ENCODE measurements around the gene CTRB2.

CTRB2 gene

GRCh38 chr16:75192606-75193264 lies 14.2 kb downstream of the CTRB2 start:
- 92 to 94% methylated on average over 18 to 19 of the region's 21 CpGs for WGBS, 2 experiments (ENCODE audit: insufficient coverage in 2 of 2)
- H3K4me1 ChIP-seq (ENCODE audit: control insufficient read depth, insufficient read depth, low read length, poor library complexity, severe bottlenecking): peaks cover under 1% of the 10 kb centered on the region
- no peak overlapping the region for H3K4me3 ChIP-seq (ENCODE audit: extremely low read depth, insufficient read depth, low read length, poor library complexity, severe bottlenecking)
- H3K27ac ChIP-seq (ENCODE audit: low read depth, low read length, severe bottlenecking): no peak overlapping the region
- no peaks in the 10 kb centered on the region for H3K36me3 ChIP-seq (ENCODE audit: control insufficient read depth, insufficient read depth, low read length)
- H3K9me3 ChIP-seq (ENCODE audit: control insufficient read depth, low read length): no peaks in the 10 kb centered on the region

- WGBS, 2 experiments (ENCODE audit: insufficient coverage in 2 of 2): 86 to 92% methylated on average over 8 of the region's 8 CpGs
- Histone ChIP-seq H3K4me1 (ENCODE audit: control insufficient read depth, insufficient read depth, low read length, poor library complexity, severe bottlenecking) (no peaks in the 10 kb centered on the region), H3K9me3 (ENCODE audit: control insufficient read depth, low read length) (peaks cover 4% of the 10 kb centered on the region), H3K4me3 (ENCODE audit: extremely low read depth, insufficient read depth, low read length, poor library complexity, severe bottlenecking) (no peak overlapping the region), H3K27ac (ENCODE audit: low read depth, low read length, severe bottlenecking) (no peak overlapping the region), H3K36me3 (ENCODE audit: control insufficient read depth, insufficient read depth, low read length) (no peaks in the 10 kb centered on the region)
Measured at GRCh38 chr16:75189638-75190245, 17.2 kb downstream of the CTRB2 start.

- 94 to 97% methylated on average over 11 to 13 of the region's 14 CpGs for WGBS, 2 experiments (ENCODE audit: insufficient coverage in 2 of 2)
- Histone ChIP-seq H3K4me1 (ENCODE audit: control insufficient read depth, insufficient read depth, low read length, poor library complexity, severe bottlenecking) (no peaks in the 10 kb centered on the region), H3K4me3 (ENCODE audit: extremely low read depth, insufficient read depth, low read length, poor library complexity, severe bottlenecking) (no peak overlapping the region), H3K36me3 (ENCODE audit: control insufficient read depth, insufficient read depth, low read length) (no peaks in the 10 kb centered on the region), H3K27ac (ENCODE audit: low read depth, low read length, severe bottlenecking) (no peak overlapping the region), H3K9me3 (ENCODE audit: control insufficient read depth, low read length) (peaks cover 4% of the 10 kb centered on the region)
Measured at GRCh38 chr16:75188832-75189477, 18.0 kb downstream of the CTRB2 start.

- Histone ChIP-seq H3K4me1 (ENCODE audit: control insufficient read depth, insufficient read depth, low read length, poor library complexity, severe bottlenecking) (no peaks in the 10 kb centered on the region), H3K9me3 (ENCODE audit: control insufficient read depth, low read length) (peaks cover 8% of the 10 kb centered on the region), H3K27ac (ENCODE audit: low read depth, low read length, severe bottlenecking) (no peak overlapping the region), H3K4me3 (ENCODE audit: extremely low read depth, insufficient read depth, low read length, poor library complexity, severe bottlenecking) (no peak overlapping the region), H3K36me3 (ENCODE audit: control insufficient read depth, insufficient read depth, low read length) (no peaks in the 10 kb centered on the region)
- WGBS, 2 experiments (ENCODE audit: insufficient coverage in 2 of 2): 67% methylated on average over 3 of the region's 3 CpGs; no CpG with 5 or more reads in 1 of the 2 experiments
Measured at GRCh38 chr16:75181630-75182029, 25.3 kb downstream of the CTRB2 start.

- Histone ChIP-seq H3K4me1 (ENCODE audit: control insufficient read depth, insufficient read depth, low read length, poor library complexity, severe bottlenecking) (no peaks in the 10 kb centered on the region), H3K4me3 (ENCODE audit: extremely low read depth, insufficient read depth, low read length, poor library complexity, severe bottlenecking) (no peak overlapping the region), H3K36me3 (ENCODE audit: control insufficient read depth, insufficient read depth, low read length) (no peaks in the 10 kb centered on the region), H3K9me3 (ENCODE audit: control insufficient read depth, low read length) (peaks cover 20% of the 10 kb centered on the region), H3K27ac (ENCODE audit: low read depth, low read length, severe bottlenecking) (no peak overlapping the region)
- WGBS, 2 experiments (ENCODE audit: insufficient coverage in 2 of 2): 70 to 93% methylated on average over 2 to 3 of the region's 6 CpGs
Measured at GRCh38 chr16:75179208-75179607, 27.8 kb downstream of the CTRB2 start.

DNA sequence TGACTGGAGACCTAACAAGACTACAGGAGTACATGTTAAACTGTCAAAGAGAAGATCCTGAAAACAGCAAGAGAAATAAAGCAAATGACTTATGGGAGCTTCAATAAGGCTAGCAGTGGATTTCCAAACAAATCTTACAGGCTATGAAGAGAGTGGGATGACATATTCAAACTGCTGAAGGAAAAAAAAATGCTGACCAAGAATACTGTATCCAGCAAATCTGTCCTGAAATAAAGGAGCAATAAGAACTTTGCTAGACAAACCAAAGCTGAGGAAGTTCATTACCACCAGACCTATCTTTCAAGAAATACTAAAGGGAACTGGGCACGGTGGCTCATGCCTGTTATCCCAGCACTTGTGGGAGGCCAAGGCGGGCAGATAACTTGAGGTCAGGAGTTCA lies 30.0 kb downstream of the CTRB2 start:
- 83 to 95% methylated on average over 2 of the region's 2 CpGs for WGBS, 2 experiments (ENCODE audit: insufficient coverage in 2 of 2)
- H3K4me3 ChIP-seq (ENCODE audit: extremely low read depth, insufficient read depth, low read length, poor library complexity, severe bottlenecking): no peak overlapping the region
- no peak overlapping the region for H3K27ac ChIP-seq (ENCODE audit: low read depth, low read length, severe bottlenecking)
- peaks cover 16% of the 10 kb centered on the region for H3K36me3 ChIP-seq (ENCODE audit: control insufficient read depth, insufficient read depth, low read length)
- no peaks in the 10 kb centered on the region for H3K4me1 ChIP-seq (ENCODE audit: control insufficient read depth, insufficient read depth, low read length, poor library complexity, severe bottlenecking)
- peaks cover 40% of the 10 kb centered on the region for H3K9me3 ChIP-seq (ENCODE audit: control insufficient read depth, low read length)

DNA sequence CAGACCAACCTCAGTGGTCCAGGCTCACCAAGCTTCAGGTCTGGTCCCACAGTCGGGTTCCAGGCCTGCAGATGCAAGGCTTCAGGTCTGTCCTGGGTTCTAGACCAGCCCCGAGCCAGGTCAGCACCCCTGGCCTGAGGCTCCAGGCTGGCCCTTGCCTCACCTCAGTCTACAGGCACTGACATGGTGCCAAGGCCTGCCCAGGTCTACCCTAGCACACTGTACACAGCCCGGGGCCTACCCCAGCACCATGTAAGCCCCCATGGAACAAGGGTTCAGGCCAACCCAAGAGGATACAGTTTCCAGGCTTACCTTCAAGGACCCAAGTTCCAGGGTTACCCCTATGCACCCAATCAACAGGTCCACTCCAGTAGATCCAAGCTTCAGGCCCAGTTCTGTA lies 31.9 kb downstream of the CTRB2 start:
- Histone ChIP-seq H3K4me3 (ENCODE audit: extremely low read depth, insufficient read depth, low read length, poor library complexity, severe bottlenecking) (no peak overlapping the region), H3K9me3 (ENCODE audit: control insufficient read depth, low read length) (peaks cover 58% of the 10 kb centered on the region), H3K36me3 (ENCODE audit: control insufficient read depth, insufficient read depth, low read length) (peaks cover 31% of the 10 kb centered on the region), H3K27ac (ENCODE audit: low read depth, low read length, severe bottlenecking) (no peak overlapping the region), H3K4me1 (ENCODE audit: control insufficient read depth, insufficient read depth, low read length, poor library complexity, severe bottlenecking) (no peaks in the 10 kb centered on the region)
- WGBS, 2 experiments (ENCODE audit: insufficient coverage in 2 of 2): 100% methylated on average over 3 of the region's 3 CpGs

- Histone ChIP-seq H3K9me3 (ENCODE audit: control insufficient read depth, low read length) (peaks cover 83% of the 10 kb centered on the region), H3K4me1 (ENCODE audit: control insufficient read depth, insufficient read depth, low read length, poor library complexity, severe bottlenecking) (no peaks in the 10 kb centered on the region), H3K27ac (ENCODE audit: low read depth, low read length, severe bottlenecking) (no peak overlapping the region), H3K4me3 (ENCODE audit: extremely low read depth, insufficient read depth, low read length, poor library complexity, severe bottlenecking) (no peak overlapping the region), H3K36me3 (ENCODE audit: control insufficient read depth, insufficient read depth, low read length) (peaks cover 56% of the 10 kb centered on the region)
- WGBS, 2 experiments (ENCODE audit: insufficient coverage in 2 of 2): 100% methylated on average over 1 to 2 of the region's 4 CpGs
Measured at GRCh38 chr16:75172578-75172977, 34.4 kb downstream of the CTRB2 start.

DNA sequence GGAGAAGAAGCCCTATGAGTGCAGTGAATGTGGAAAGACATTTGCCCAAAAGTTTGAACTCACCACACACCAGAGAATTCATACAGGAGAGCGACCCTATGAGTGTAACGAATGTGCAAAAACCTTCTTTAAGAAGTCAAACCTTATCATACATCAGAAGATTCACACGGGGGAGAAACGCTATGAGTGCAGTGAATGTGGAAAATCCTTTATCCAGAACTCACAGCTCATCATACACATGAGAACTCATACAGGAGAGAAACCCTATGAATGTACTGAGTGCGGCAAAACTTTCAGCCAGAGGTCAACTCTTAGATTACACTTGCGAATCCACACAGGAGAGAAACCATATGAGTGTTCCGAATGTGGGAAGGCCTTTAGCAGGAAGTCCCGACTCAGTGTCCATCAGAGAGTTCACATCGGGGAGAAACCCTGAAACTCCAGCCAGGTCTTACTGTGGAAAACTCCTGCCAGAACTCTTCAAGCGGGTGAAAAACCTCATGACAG lies 37.0 kb downstream of the CTRB2 start:
- Histone ChIP-seq H3K4me1 (ENCODE audit: control insufficient read depth, insufficient read depth, low read length, poor library complexity, severe bottlenecking) (no peaks in the 10 kb centered on the region), H3K4me3 (ENCODE audit: extremely low read depth, insufficient read depth, low read length, poor library complexity, severe bottlenecking) (no peak overlapping the region), H3K36me3 (ENCODE audit: control insufficient read depth, insufficient read depth, low read length) (peaks cover 82% of the 10 kb centered on the region), H3K9me3 (ENCODE audit: control insufficient read depth, low read length) (peaks cover 92% of the 10 kb centered on the region), H3K27ac (ENCODE audit: low read depth, low read length, severe bottlenecking) (no peak overlapping the region)
- WGBS, 2 experiments (ENCODE audit: insufficient coverage in 2 of 2): 95 to 100% methylated on average over 8 of the region's 10 CpGs

- Histone ChIP-seq H3K4me1 (ENCODE audit: control insufficient read depth, insufficient read depth, low read length, poor library complexity, severe bottlenecking) (no peaks in the 10 kb centered on the region), H3K4me3 (ENCODE audit: extremely low read depth, insufficient read depth, low read length, poor library complexity, severe bottlenecking) (no peak overlapping the region), H3K9me3 (ENCODE audit: control insufficient read depth, low read length) (peaks cover 26% of the 10 kb centered on the region), H3K27ac (ENCODE audit: low read depth, low read length, severe bottlenecking) (no peak overlapping the region), H3K36me3 (ENCODE audit: control insufficient read depth, insufficient read depth, low read length) (peaks cover 89% of the 10 kb centered on the region)
- WGBS, 2 experiments (ENCODE audit: insufficient coverage in 2 of 2): 100% methylated on average over 1 of the region's 1 CpG; no CpG with 5 or more reads in 1 of the 2 experiments
Measured at GRCh38 chr16:75160386-75160785, 46.6 kb downstream of the CTRB2 start.

Data from mesodermal cell (in vitro differentiated cells).